Astrocyte (in vitro differentiated cells and primary cell): Measurements from ENCODE around the gene VKORC1L1. TPM values are rescaled to one million over a fixed set of nuclear protein-coding genes. Genes with fewer than 3 reads are reported as not detected.

Experiments used
- DNase-seq: peaks from one replicate; pipeline ENCODE4 v3.0.0-alpha.2; 2010; ENCODE audit warnings: low read depth
- FAIRE-seq: peaks from 2 replicates; lab custom pipeline; 2011; peaks lifted over from hg19 to GRCh38; lab: Jason Lieb, UNC
- H2AFZ ChIP-seq: 2 replicates; pipeline ENCODE4 v1.6.0; 2012; ENCODE audit warnings: low read depth, low read length, inconsistent platforms
- H3K27ac ChIP-seq: 2 replicates; pipeline ENCODE4 v1.5.1; 2011; ENCODE audit warnings: low read depth, low read length, inconsistent platforms
- H3K27me3 ChIP-seq: 2 replicates; pipeline ENCODE4 v1.6.0; 2011; ENCODE audit warnings: low read length, inconsistent platforms; ENCODE audit not compliant: insufficient read depth
- H3K36me3 ChIP-seq: 2 replicates; pipeline ENCODE4 v1.5.1; 2011; ENCODE audit warnings: low read length, inconsistent platforms; ENCODE audit not compliant: insufficient read depth
- H3K4me1 ChIP-seq: 2 replicates; pipeline ENCODE4 v1.5.1; 2011; ENCODE audit warnings: low read length, inconsistent platforms; ENCODE audit not compliant: insufficient read depth
- H3K4me2 ChIP-seq: 2 replicates; pipeline ENCODE4 v1.6.0; 2012; ENCODE audit warnings: low read length, inconsistent platforms
- H3K4me3 ChIP-seq: 2 replicates; pipeline ENCODE4 v1.5.1; 2011; ENCODE audit warnings: low read depth, mild to moderate bottlenecking, low read length, inconsistent platforms; ENCODE audit not compliant: insufficient read depth
- H3K79me2 ChIP-seq: 2 replicates; pipeline ENCODE4 v1.6.0; 2012; ENCODE audit warnings: mild to moderate bottlenecking, low read length, inconsistent platforms; ENCODE audit not compliant: insufficient read depth
- H3K9ac ChIP-seq: 2 replicates; pipeline ENCODE4 v1.6.0; 2012; ENCODE audit warnings: mild to moderate bottlenecking, low read length, inconsistent platforms
- H3K9me3 ChIP-seq: 2 replicates; pipeline ENCODE4 v1.5.1; 2012; ENCODE audit warnings: low read depth, mild to moderate bottlenecking, low read length, inconsistent platforms; ENCODE audit not compliant: insufficient read depth
- H4K20me1 ChIP-seq: 2 replicates; pipeline ENCODE4 v1.6.0; 2012; ENCODE audit warnings: low read length, inconsistent platforms; ENCODE audit not compliant: insufficient read depth
- H3K27ac Mint-ChIP-seq: one replicate; pipeline ENCODE4 v1.8.0; 2021; ENCODE audit warnings: mild to moderate bottlenecking, mixed read lengths; ENCODE audit not compliant: unreplicated experiment
- H3K27me3 Mint-ChIP-seq: one replicate; pipeline ENCODE4 v1.8.0; 2021; ENCODE audit warnings: low read depth, mixed read lengths; ENCODE audit not compliant: unreplicated experiment
- H3K36me3 Mint-ChIP-seq: one replicate; pipeline ENCODE4 v1.8.0; 2021; ENCODE audit warnings: low read depth, mixed read lengths; ENCODE audit not compliant: unreplicated experiment
- H3K4me1 Mint-ChIP-seq: one replicate; pipeline ENCODE4 v1.8.0; 2021; ENCODE audit warnings: low read depth, mixed read lengths; ENCODE audit not compliant: unreplicated experiment
- H3K4me3 Mint-ChIP-seq: one replicate; pipeline ENCODE4 v1.8.0; 2021; ENCODE audit warnings: mild to moderate bottlenecking, moderate library complexity, mixed read lengths; ENCODE audit not compliant: unreplicated experiment
- H3K9me3 Mint-ChIP-seq: one replicate; pipeline ENCODE4 v1.8.0; 2021; ENCODE audit warnings: mild to moderate bottlenecking, mixed read lengths; ENCODE audit not compliant: unreplicated experiment
- CTCF ChIP-seq: IDR thresholded peaks from 2 replicates; pipeline ENCODE4 v1.5.1; 2011; ENCODE audit warnings: low read depth, mild to moderate bottlenecking, inconsistent platforms, low read length, moderate library complexity; ENCODE audit not compliant: insufficient read depth
- EZH2 ChIP-seq: IDR thresholded peaks from 2 replicates; pipeline ENCODE4 v1.6.1; 2012; ENCODE audit warnings: mild to moderate bottlenecking, low read length, inconsistent platforms; ENCODE audit not compliant: insufficient read depth
- total RNA-seq: library from RNA; stranded (reverse); gene quantifications from 2 replicates; pipeline ENCODE4 v1.2.1, GENCODE V29; 2021

VKORC1L1 gene
- total RNA-seq, 1 donor from 2014 or later, result 32.3 TPM

- FAIRE-seq, result no peak
Observed at GRCh38 chr7:65902306-65902705, 29.4 kb downstream of the VKORC1L1 start.

GRCh38 chr7:65907501-65908198 is 34.8 kb downstream of the VKORC1L1 start:
- H4K20me1 ChIP-seq, result peaks cover 34% of the 10 kb centered on the region
- no peaks in the 10 kb centered on the region for H3K36me3 ChIP-seq
- Mint-ChIP-seq H3K4me3 (no peak overlapping the region), H3K27ac (no peak overlapping the region), H3K36me3 (peaks cover 5% of the 10 kb centered on the region), H3K4me1 (peaks cover 5% of the 10 kb centered on the region), H3K27me3 (no peaks in the 10 kb centered on the region), H3K9me3 (no peaks in the 10 kb centered on the region)
- no peak overlapping the region for H2AFZ ChIP-seq
- no peaks in the 10 kb centered on the region for H3K9me3 ChIP-seq
- no peaks in the 10 kb centered on the region for H3K27me3 ChIP-seq
- no peak overlapping the region for H3K4me2 ChIP-seq
- no peak overlapping the region for H3K27ac ChIP-seq
- DNase-seq, result no peak
- no peak overlapping the region for H3K9ac ChIP-seq
- H3K4me1 ChIP-seq, result no peaks in the 10 kb centered on the region
- no peak for FAIRE-seq
- peaks cover 16% of the 10 kb centered on the region for H3K79me2 ChIP-seq
- no peak for TF ChIP-seq CTCF
- no peak for TF ChIP-seq EZH2
- H3K4me3 ChIP-seq, result no peak overlapping the region

More at GRCh38 chr7:65902306-65902705, 29.4 kb downstream of the VKORC1L1 start:
- no peak for DNase-seq
- Mint-ChIP-seq H3K27me3 (no peaks in the 10 kb centered on the region), H3K4me1 (no peaks in the 10 kb centered on the region), H3K27ac (no peak overlapping the region), H3K36me3 (peaks cover 16% of the 10 kb centered on the region), H3K9me3 (peaks cover 4% of the 10 kb centered on the region), H3K4me3 (no peak overlapping the region)
- Histone ChIP-seq H3K36me3 (no peaks in the 10 kb centered on the region), H3K27me3 (no peaks in the 10 kb centered on the region), H3K9ac (no peak overlapping the region), H4K20me1 (peaks cover 4% of the 10 kb centered on the region), H3K27ac (no peak overlapping the region), H3K4me2 (no peak overlapping the region), H3K79me2 (peaks cover 6% of the 10 kb centered on the region), H3K9me3 (no peaks in the 10 kb centered on the region), H2AFZ (no peak overlapping the region), H3K4me1 (no peaks in the 10 kb centered on the region), H3K4me3 (no peak overlapping the region)
- TF ChIP-seq EZH2 (no peak), CTCF (no peak)

GRCh38 chr7:65910237-65910636 is 37.4 kb downstream of the VKORC1L1 start:
- Histone ChIP-seq H3K27me3 (no peaks in the 10 kb centered on the region), H3K4me2 (no peak overlapping the region), H3K9ac (no peak overlapping the region), H3K9me3 (no peaks in the 10 kb centered on the region), H2AFZ (no peak overlapping the region), H3K4me1 (no peaks in the 10 kb centered on the region), H3K36me3 (no peaks in the 10 kb centered on the region), H3K79me2 (peaks cover 16% of the 10 kb centered on the region), H3K4me3 (no peak overlapping the region), H3K27ac (no peak overlapping the region), H4K20me1 (peaks cover 45% of the 10 kb centered on the region)
- H3K27me3 Mint-ChIP-seq, result no peaks in the 10 kb centered on the region
- no peak for TF ChIP-seq EZH2
- no peak for TF ChIP-seq CTCF
- no peaks in the 10 kb centered on the region for H3K9me3 Mint-ChIP-seq
- DNase-seq (no peak), FAIRE-seq (no peak)
- no peak overlapping the region for H3K4me3 Mint-ChIP-seq
- H3K27ac Mint-ChIP-seq, result no peak overlapping the region
- H3K36me3 Mint-ChIP-seq, result peaks cover 5% of the 10 kb centered on the region
- H3K4me1 Mint-ChIP-seq, result peaks cover 5% of the 10 kb centered on the region
